ENCODE measurements around the gene PALLD.
"Not testable (repeated sequence)": the region's sequence is repeated elsewhere in the genome, so short reads cannot be mapped to it uniquely, and the experiment has no call there.

The PALLD gene

DNA sequence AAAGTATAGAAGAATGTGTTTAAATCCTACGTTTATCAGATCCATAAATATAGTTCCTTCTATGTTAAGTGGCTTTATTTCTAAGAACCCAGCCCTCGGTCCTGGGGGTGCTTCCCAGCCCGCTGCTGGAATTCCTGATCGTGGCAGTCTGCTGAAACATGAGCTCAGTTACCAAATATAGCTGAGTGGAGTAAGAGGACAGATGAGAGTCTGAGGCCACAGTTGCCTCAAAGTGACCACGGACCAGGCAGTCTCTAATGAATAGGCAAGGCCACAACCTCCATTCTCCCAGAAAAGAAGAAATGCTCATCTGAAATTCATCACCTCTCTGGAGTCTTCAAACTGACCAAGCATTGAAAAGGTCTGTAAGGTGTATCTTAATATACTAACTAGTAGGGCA lies at the start of gene PALLD:
Gene PALLD, plus strand, starts transcription at position 219 of the 400 bp plus-strand sequence.
- DNase-seq, result no peak

DNA sequence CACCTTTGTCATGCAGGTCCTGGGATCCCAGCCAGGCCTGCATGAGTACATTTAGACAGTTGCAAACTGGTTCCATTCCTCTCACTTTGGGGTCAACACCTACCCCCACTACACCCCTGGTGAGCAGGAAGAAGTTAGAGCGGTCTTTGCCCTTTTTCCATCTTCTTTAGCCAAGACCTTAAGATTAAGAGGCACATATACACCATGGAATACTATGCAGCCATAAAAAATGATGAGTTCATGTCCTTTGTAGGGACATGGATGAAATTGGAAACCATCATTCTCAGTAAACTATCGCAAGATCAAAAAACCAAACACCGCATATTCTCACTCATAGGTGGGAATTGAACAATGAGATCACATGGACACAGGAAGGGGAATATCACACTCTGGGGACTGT lies 47.8 kb upstream of the PALLD start:
- DNase-seq, result not testable (repeated sequence)

DNA sequence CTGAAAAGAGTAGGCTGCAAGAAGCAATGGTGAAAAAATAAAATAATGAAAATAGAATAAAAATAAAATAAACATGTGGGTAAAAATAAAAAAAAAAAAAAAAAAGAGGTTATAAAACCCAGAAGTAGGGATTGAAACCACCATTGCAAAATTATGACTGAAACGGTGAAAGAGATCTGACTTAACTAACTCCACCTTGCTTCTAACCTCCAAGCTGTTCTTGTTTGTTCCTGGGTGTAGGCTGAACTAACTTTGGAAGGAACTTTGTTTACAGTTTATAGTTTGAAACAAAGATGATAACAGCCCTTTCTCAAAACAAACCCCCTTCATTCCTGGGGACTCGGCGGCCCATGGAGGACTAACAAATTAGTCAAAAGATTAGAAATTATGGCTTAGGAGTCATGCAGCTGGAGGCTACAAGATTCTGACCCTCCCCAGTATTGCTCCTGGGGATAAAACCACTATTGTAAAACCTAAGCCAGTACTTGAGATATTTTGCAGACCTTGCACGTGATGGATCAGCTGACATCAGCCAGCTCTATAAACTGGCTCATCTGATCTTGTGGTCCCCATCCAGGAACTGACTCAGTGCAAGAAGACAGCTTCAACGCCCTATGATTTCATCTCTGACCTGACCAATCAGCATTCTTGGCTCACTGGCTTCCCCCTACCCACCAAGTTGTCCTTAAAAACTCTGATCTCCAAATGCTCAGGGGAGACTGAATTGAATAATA lies 47.0 kb upstream of the PALLD start:
- DNase-seq, result no peak

DNA sequence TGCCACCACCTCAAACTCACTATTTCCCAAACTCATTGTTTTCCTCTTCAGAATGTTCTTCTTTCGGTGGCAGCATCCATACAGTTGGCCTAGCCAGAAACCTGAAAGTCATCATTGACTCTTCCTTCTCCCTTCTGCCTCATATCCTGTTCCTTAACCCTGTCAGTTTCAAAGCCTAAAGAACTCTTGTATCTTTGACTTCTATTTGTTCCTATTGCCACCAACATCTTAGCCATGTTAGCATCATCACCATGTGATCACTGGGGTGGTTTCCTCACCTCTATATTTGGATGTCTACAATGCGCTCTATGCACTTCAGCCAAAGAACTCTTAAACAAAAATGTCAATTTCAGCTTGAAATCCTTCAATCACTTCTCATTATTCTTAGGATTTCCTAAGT lies 45.5 kb upstream of the PALLD start:
- no peak for DNase-seq

DNA sequence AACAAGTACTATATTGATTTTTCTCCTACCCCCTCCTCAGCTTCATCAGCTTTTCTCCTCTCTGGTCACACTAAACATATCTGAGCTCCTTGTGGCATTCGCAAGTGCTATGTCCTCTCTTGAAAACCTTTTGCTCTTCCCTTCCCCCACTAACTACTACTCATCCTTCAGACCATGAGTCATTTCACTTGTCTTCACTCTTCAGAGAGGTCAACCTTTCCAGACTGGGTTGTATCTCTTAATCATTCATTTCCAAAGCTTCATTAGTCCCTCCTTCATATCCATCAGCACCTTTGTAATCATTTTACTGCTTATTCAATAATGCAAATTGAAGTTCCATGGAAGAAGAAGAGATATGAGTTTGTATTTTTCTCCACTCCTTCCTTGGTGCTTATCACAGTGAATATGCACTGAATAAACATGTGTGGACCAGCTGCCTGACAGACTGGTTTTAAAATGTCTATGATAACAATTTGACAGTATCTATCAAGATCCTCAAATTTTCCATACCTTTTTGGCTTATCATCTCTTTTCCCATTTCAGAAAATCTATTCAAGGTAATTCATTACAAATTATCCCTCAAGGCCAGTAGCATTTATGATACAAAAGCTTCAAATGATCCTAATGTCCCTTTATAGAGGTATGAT lies 45.0 kb upstream of the PALLD start:
- no peak for DNase-seq

DNA sequence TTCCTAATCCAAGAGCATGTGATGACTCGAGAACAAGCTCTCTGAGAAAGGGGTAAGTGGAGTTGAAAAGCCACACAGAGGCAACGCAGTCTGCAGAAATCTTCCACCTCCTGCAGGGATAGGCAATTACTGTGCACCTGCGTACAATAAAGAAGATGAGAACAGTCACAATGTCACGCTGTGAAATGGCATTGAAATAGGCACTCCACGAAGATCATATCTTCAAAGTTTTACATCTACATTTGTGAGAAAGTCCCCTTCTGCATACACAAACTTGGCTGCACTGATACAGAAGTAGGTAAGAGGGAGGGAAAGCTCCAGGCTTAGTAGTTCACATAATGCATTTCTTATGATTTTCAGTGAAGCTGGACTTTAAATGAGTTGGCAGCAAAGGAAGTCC lies 43.7 kb upstream of the PALLD start:
- DNase-seq, result no peak

DNA sequence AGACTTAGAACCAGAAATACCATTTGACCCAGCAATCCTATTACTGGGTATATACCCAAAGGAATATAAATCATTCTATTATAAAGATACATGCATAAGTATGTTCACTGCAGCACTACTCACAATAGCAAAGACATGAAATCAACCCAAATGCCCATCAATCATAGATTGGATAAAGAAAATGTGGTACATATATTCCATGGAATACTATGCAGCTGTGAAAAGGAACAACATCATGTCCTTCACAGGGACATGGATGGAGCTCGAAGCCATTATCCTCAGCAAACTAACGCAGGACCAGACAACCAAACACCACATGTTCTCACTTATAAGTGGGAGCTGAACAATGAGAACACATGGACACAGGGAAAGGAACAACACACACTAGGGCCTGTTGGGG lies 38.6 kb upstream of the PALLD start:
- DNase-seq, result not testable (repeated sequence)

DNA sequence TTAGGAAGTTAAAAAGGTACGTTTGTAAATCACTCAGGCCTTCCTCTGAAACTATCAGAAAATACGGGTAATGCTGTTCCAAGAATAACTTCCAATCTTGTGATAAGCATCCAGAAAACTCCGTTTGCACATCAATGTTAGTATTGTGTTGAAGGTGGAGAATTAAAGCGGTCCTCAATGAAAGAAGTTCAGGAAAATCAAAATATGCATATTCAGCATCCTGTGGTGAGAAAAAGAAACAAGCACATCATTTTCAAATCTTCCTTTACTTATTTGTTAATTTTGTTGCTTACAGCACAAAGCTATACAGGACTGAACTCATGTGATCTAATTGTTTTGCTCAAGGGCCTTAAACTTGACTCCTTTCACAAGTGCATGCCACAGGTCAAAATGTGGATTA lies 35.0 kb upstream of the PALLD start:
- DNase-seq, result no peak

DNA sequence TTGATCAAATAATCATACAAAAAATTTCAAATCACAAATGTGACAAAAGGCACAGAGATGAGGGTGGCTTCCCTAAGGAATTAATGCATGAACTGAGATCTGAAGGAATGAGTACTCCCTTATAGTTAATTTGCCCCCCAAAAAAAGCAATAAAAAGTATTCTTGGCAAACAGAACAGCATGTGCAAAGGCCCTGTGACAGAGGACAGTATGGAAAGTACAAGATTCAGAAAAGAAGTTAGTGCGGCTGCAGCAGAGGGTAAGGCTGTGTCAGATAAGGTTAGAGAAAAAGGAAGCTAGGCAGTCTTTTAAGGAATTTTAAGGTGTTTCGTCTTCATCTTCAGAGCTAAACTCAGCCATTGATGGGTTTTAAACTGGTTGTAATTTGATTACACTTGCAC lies 23.9 kb upstream of the PALLD start:
- no peak for DNase-seq

DNA sequence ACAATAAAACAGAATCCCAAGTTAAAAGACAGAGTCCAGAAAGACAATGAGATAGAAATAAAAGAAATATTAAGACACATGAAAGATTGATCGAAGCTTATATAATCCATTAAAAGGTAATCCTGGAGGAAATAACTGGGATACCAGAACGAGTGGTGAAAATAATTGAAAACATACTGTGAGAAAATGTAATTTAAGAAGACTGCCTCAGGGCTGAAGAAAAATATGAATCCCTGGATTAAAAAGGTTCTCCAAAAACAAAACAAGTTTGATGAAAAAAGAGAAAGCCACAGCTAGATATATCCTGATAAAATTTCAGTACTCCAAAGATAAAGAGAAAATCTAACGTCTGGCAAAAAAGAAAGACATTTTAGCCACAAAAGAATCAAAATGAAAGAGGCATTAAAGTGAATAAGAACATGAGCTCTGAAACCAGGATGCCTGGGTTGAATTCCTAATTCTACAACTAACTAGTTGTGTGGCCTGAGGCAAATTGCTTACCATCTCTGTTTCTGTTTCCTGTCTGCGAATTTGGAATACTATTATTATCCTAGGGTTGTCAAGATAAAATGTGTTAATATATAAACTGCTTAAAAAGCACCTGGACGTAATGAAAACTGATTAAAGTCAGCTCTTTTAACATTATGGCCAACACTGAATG lies 22.1 kb upstream of the PALLD start:
- no peak for DNase-seq

DNA sequence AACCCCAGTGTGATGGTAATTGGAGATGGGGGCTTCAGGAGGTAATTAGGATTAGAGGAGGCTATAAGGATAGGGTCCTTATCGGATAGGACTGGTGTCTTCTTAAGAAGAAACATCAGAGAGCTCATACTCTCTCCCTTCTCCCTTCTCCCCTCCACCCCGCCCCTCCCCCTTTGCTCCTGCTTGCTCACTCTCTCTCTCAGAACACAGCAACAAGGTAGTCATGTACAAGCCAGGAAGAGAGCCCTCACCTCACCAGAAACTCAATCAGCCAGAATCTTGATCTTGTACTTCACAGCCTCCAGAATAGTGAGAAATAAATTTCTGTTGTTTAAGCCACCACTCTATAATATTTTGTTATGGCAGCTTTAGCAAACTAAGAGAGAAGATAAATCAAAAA lies 21.1 kb upstream of the PALLD start:
- DNase-seq, result no peak

DNA sequence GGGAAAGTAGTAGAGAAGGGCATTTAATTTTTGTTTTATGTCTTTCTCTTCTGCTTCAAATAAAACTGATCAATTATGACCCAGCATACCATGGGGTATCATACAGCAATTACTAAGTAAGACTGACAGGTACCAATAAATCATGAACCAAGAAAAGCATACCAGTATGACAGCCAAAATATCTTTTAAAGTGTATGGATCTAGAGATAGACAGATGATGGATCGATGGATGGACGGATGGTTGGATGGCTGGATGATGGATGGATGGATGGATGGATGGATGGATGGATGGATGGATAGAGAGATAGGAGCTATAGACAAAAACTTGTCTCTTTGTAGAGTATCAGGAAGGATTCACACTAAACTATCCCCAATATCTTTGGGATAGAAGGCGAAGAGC lies 18.0 kb upstream of the PALLD start:
- no peak for DNase-seq

DNA sequence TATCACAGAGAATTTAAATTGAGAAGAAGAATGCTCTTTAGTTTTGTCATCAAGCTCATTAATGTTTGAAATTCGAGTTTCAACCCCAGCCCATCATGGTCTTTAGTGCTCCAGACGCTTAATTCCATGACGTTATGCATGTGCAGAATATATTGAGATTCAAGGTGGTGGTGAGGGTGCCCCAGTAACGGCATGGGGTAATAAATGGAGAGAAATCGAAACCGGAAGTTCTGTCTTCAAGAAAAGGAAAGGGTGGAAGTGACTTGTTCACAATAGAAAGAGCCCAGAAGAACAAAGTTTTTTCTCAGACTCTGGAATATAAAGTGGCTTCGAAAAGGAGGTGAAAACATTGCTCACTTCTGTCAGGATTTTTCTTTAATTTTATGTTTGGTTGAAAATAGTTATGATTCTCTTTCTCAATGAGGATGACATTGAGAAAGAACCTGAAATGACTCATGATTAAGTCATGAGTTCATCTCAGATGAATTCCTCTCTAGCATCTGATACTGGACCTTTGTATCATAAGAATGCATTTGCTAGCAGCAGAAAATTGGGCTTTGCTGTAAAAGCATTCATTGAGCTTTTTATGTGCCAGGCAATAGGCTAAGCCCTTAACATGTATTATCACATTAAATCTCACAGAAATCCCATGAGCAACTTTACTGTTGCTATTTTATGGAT lies 15.8 kb upstream of the PALLD start:
- peak; percentile 10 for DNase-seq

DNA sequence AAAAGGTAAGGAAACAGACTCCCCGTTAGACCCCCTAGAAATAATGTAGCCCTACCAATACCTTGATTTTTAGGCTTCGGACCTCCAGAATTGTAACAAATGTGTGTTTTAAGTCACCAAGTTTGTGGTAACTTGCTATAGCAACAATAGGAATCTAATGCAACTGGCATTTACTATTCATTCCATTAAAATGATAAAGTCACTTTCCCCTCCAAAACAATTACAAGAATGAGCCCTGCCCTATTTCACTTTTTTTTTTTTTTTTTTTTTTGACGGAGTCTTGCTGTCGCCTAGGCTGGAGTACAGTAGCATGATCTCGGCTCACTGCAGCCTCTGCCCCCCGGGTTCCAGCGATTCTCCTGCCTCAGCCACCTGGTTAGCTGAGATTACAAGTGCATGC lies 13.0 kb upstream of the PALLD start:
- no peak for DNase-seq

DNA sequence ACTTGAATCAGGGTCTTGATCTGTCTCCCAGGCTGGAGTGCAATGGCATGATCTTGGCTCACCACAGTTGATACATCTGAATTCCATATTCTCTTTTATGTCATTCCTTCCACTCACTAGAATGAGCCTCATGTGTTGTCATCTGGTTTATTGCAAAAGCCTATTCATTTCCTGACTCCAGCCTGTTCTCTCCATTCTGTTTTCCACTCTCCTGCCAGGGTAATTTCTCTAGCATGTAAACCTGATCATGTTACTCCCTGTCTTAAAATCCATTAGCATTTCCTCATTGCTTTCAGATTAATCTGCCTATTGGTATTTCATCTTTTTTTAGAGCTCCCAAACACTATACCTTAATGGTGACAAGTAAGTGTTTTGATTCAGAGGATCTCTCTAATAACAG lies 12.2 kb upstream of the PALLD start:
- DNase-seq, result no peak

DNA sequence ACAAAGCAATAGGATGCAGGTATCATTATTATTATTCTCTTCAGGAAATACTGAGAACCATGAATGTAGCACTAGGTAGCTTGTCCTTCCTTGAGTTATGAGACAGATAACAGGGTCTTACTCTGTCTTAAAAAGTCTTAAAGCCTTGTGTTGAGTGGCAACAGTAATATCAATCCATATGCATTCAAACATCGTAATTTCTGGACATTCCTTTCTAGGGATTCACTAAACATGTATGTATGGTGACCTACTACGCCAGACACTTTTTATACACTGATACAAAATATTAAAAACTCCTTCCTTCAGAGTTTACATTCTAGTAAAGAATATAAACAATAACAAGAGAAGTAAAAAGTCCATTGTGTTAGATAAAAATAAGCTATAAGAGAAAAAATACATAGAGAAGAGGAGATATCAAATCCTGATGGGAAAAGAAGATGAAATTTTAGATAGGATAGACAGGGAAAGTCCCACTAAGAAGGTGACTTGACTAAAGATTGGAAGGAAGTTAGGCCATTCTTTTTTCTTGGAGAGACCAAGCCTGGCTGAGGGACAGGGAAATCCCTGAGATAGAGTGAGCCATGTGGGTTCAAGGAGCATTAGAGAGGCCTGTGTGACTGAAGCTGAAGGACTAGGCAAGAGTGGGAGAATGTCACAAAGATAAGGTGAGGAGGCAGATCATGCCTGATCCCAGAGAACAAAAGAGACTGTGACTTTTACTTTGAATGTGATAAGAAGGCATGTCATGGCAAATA lies 11.5 kb upstream of the PALLD start:
- no peak for DNase-seq

DNA sequence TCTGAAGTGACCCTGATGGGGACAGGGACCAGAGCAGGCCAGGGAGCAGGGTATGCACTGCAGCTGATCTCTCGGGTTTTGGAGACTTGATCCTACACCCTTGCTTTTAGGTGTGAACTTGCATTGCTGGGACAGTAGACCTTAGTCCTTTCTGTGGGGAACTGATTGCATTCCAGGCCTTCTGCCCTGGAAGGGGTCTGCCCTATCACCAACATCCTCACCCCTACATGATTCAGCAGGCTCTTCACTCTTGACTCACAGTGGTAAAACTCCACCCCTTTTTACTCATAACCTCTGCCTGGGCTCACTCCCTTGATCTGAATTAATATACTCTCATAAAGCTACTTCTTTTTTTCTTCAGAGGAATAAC lies 10.0 kb upstream of the PALLD start:
- no peak for DNase-seq

DNA sequence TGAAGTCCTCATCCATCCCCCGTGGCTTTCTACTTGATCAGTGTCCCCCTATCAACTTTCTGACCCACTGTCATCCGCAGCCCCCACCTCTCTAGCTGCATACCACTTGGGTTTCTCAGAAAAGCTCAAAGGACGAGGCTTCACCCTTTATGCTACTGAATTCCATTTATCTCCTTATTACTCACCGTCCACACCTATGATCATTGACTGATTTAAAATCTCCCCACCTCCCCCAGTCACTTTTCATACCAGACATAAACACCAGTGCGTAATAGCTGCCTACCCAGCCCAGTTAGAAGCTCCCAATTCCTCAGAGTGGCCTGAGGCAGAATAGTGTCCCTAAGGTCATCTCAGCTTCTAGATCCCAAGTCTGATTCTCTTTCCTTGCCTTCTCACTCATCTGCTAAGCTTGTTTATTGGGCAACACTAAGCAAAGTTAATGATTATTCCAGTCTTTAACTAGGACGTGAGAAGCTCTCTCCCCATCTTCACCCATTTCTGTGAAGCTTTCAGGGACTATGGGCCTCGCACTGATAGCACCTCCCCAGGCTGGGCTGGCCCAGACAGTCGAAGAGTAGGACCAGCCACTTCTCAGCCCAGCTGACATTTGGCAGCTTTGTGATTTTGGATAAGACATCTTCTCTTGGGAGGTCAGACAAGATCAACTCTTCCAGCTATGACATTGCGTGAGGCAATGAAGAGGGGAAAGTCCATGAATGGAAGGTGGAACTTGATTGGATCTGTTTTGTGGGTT lies 9.4 kb upstream of the PALLD start:
- no peak for DNase-seq

DNA sequence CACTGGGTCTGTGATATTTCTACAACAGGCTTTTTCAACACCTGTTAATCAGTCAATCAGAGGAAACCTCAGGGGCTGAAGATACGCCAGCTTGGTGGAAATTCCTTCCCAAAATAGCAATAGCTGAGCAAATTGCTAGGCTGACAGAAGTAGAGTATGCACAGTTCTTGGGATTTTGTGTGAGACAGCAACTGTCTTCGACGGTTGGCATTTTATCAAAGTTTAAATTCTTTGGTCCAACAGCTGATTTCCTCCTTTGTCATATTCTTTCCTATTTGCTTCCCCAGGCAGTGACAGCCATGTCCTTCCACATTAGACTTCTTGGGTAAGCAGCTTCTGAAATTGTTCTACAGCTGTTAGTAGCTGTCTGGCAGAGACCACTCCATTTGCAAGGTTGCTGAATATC lies 8.0 kb upstream of the PALLD start:
- DNase-seq, result no peak

DNA sequence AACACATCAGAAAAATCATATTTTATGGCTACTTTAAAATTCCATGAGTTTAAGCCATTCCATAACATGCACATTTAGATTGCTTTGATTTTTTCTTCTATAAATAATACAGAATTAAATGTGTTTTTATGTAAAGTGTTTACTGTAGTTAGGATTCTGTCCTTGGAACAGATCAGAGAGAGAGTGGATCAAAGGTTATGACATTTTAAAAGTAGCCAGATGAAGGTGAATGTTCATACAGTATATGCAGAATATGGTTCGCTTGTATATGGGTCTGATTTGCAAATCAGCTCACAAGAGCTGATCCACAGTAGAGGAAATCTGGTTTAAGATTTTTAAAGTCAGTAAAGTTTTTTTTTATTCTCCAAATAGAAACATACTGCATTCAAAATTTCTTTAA lies 7.2 kb upstream of the PALLD start:
- DNase-seq, result no peak

DNA sequence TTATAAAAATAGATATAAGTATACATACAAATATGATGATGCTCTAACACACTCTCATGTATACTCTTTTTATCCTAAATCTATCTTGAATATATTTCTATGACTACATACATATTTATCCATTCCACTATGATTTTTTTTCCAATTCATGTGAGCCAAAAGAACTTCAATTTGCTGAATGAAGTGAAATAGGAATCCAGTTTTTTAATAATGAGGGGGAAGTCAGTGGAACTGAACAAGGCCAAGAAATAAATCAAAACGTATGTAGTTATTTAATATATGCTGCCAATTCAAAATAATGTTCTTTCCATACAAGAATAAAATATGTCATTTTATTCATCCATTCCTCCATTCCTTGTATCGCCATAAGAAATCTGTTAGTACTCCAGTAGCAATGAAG lies 6.1 kb upstream of the PALLD start:
- no peak for DNase-seq

DNA sequence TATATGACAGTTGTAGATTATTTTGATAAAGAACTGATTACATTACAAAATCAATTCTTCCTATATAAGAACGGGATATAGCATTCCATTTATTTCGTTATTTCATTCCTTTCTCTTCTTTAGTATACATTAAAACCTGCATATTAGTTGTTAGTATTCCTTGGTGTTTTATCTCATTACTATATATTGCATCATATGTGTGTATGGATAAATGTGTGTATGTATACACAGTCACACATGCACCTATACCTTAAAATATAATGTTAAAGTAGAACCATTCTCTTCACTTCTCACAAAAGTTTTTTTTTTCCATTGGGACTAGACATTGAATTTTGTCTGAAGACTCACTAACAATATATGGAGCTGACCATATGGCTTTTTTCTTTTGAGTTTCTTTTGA lies 5.3 kb upstream of the PALLD start:
- no peak for DNase-seq
